ENCODE results near the gene SCLY. TPM values are rescaled to one million over a fixed set of nuclear protein-coding genes. Genes with fewer than 3 reads are reported as not detected.

Gene SCLY
- polyA plus RNA-seq, 1 of the 3 experiments (the other 2 are of a cell fraction): 20.9 TPM

DNA sequence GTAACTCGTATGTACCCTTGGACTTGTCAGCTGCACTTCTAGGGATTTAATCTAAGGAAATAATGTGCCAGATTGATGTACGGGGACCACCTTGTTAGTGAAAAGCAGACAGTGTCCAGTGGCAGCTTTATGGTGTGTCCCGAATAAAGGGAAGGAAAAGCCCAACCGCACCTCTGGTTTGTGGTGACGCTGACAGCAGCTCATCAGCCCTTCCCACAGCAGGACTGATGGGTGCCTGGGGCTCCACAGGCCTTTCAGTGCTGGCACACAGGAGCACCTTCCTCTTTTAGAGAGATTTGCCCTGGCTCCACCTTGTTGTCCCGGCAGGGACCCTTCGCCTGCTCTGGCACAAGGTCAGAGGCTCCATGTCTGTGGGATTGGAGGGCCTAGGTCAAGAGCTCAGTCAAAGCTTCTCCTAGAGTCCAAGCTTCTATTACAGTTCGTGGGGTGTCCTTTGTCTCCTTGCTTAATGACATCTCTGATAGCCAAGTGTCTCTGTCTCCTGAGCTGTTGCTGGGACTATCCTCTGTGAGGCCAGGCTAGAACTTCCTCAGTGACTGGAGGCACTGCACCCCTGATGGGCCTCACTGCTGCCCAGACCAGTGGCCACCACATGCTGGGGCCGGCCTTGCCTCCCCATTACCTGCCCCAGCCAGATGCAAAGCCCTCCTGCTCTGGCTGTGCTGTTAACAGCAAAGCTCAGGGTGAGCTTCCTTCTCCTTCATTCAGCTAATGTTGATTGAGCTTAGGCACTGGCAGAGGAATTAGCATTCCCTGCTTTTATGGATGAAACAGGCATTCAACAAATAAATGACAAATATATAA, 33.0 kb upstream of the SCLY start:
- Histone ChIP-seq H3K27me3 (ENCODE audit: insufficient read depth) (no peaks in the 10 kb centered on the region), H4K20me1 (ENCODE audit: insufficient read depth) (no peaks in the 10 kb centered on the region), H3K4me2 (no peak overlapping the region), H3K9me3 (no peaks in the 10 kb centered on the region), H3K9ac (no peak overlapping the region), H3K27ac (ENCODE audit: low read depth in 2 of 2, low read length in 1 of 2) (no peak overlapping the region), H2AFZ (ENCODE audit: low read depth) (no peak overlapping the region), H3K4me1 (ENCODE audit: control insufficient read depth in 1 of 2, insufficient read depth in 2 of 2, low read depth in 1 of 2, low read length in 1 of 2) (no peaks in the 10 kb centered on the region; a peak in 1 of 4 replicates), H3F3A (replicated peaks; ENCODE audit: insufficient read depth) (no peaks in the 10 kb centered on the region), H3K9me2 (no peaks in the 10 kb centered on the region), H3K36me3 (replicated peaks in 1 of 2; ENCODE audit: control insufficient read depth in 1 of 2, insufficient read depth in 2 of 2, low read length in 1 of 2) (peaks cover 15 to 43% of the 10 kb centered on the region in 2 experiments), H3K4me3 (ENCODE audit: low read depth in 2 of 2, low read length in 1 of 2) (no peak overlapping the region), H3K79me2 (ENCODE audit: insufficient read depth) (peaks cover 3% of the 10 kb centered on the region; the same call in 1 of the 2 replicates)
- ChIA-PET POLR2A (no interaction called here), CTCF (interaction anchor here (0.8 to 2.6 kb wide), 3 partner anchors 9 to 169 kb away, joined by 3 to 8 read pairs (median 3); no protein-coding TSS in a partner anchor)
- DNase-seq: no peak
- no peak for TF ChIP-seq RCOR1 (IDR thresholded peaks at IDR 0.05; ENCODE audit: low read length)
- 98% methylated on average over 9 of the region's 9 CpGs for WGBS (ENCODE audit: low lambda C conversion rate)

DNA sequence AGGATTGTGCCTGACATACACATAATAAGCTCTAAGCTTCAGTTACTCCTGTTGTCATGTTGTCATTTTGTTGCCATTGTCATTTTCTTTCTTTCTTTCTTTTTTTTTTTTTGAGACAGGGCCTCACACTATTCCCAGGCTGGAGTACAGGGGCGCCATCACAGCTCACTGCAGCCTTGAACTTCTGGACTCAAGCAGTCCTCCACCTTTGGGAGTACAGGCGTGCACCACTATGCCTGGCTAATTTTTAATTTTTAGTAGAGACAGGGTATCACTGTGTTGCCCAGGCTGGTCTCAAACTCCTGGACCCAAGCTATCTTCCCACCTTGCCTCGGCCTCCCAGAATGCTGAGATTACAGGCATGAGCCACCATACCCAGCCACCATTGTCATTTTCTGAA, 30.9 kb upstream of the SCLY start:
- H2AFZ ChIP-seq (ENCODE audit: low read depth): no peak overlapping the region
- POLR2A ChIA-PET: no interaction called here
- no peaks in the 10 kb centered on the region for H4K20me1 ChIP-seq (ENCODE audit: insufficient read depth)
- no peaks in the 10 kb centered on the region for H3K9me3 ChIP-seq
- WGBS (ENCODE audit: low lambda C conversion rate): 95% methylated on average over 3 of the region's 3 CpGs
- H3K9ac ChIP-seq: no peak overlapping the region
- no peak overlapping the region for H3K4me2 ChIP-seq
- TF ChIP-seq RAD21 (IDR thresholded peaks at IDR 0.05; ENCODE audit: low read length) (no peak), MEF2A (IDR thresholded peaks at IDR 0.05; ENCODE audit: borderline replicate concordance, low read depth) (no peak), NFIC (IDR thresholded peaks at IDR 0.05; ENCODE audit: borderline replicate concordance) (no peak), FOXM1 (IDR thresholded peaks at IDR 0.05; ENCODE audit: low read depth) (no peak), FOSL2 (IDR thresholded peaks at IDR 0.05; ENCODE audit: borderline replicate concordance, low read depth) (no peak), RXRA (IDR thresholded peaks at IDR 0.05; ENCODE audit: borderline replicate concordance, low read depth) (no peak), SIN3A (IDR thresholded peaks at IDR 0.05; ENCODE audit: borderline replicate concordance, low read depth, low read length) (no peak), YY1 (IDR thresholded peaks at IDR 0.05; ENCODE audit: low read depth) (no peak), FOXJ3 (CRISPR knock-in tag; IDR thresholded peaks at IDR 0.05) (no peak), ELF1 (IDR thresholded peaks at IDR 0.05) (no peak), RFX5 (IDR thresholded peaks at IDR 0.05; ENCODE audit: low read length) (no peak)
- TF ChIP-seq, protein P1, sequence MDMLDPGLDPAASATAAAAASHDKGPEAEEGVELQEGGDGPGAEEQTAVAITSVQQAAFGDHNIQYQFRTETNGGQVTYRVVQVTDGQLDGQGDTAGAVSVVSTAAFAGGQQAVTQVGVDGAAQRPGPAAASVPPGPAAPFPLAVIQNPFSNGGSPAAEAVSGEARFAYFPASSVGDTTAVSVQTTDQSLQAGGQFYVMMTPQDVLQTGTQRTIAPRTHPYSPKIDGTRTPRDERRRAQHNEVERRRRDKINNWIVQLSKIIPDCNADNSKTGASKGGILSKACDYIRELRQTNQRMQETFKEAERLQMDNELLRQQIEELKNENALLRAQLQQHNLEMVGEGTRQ (IDR thresholded peaks at IDR 0.05; ENCODE audit: borderline replicate concordance, low read depth, low read length): no peak
- TF ChIP-seq, protein P2, sequence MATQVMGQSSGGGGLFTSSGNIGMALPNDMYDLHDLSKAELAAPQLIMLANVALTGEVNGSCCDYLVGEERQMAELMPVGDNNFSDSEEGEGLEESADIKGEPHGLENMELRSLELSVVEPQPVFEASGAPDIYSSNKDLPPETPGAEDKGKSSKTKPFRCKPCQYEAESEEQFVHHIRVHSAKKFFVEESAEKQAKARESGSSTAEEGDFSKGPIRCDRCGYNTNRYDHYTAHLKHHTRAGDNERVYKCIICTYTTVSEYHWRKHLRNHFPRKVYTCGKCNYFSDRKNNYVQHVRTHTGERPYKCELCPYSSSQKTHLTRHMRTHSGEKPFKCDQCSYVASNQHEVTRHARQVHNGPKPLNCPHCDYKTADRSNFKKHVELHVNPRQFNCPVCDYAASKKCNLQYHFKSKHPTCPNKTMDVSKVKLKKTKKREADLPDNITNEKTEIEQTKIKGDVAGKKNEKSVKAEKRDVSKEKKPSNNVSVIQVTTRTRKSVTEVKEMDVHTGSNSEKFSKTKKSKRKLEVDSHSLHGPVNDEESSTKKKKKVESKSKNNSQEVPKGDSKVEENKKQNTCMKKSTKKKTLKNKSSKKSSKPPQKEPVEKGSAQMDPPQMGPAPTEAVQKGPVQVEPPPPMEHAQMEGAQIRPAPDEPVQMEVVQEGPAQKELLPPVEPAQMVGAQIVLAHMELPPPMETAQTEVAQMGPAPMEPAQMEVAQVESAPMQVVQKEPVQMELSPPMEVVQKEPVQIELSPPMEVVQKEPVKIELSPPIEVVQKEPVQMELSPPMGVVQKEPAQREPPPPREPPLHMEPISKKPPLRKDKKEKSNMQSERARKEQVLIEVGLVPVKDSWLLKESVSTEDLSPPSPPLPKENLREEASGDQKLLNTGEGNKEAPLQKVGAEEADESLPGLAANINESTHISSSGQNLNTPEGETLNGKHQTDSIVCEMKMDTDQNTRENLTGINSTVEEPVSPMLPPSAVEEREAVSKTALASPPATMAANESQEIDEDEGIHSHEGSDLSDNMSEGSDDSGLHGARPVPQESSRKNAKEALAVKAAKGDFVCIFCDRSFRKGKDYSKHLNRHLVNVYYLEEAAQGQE (IDR thresholded peaks at IDR 0.05; ENCODE audit: low read depth, low read length): no peak
- TF ChIP-seq, protein P3, sequence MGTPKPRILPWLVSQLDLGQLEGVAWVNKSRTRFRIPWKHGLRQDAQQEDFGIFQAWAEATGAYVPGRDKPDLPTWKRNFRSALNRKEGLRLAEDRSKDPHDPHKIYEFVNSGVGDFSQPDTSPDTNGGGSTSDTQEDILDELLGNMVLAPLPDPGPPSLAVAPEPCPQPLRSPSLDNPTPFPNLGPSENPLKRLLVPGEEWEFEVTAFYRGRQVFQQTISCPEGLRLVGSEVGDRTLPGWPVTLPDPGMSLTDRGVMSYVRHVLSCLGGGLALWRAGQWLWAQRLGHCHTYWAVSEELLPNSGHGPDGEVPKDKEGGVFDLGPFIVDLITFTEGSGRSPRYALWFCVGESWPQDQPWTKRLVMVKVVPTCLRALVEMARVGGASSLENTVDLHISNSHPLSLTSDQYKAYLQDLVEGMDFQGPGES (IDR thresholded peaks at IDR 0.05; ENCODE audit: low read depth, low read length): no peak
- TF ChIP-seq, protein P4, sequence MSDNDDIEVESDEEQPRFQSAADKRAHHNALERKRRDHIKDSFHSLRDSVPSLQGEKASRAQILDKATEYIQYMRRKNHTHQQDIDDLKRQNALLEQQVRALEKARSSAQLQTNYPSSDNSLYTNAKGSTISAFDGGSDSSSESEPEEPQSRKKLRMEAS (IDR thresholded peaks at IDR 0.05; ENCODE audit: low read depth): no peak
- H3K36me3 ChIP-seq (replicated peaks in 1 of 2; ENCODE audit: control insufficient read depth in 1 of 2, insufficient read depth in 2 of 2, low read length in 1 of 2): peaks cover 18 to 44% of the 10 kb centered on the region in 2 experiments
- CTCF ChIA-PET: interaction anchor here (2.6 kb wide), 1 partner anchor 172 kb away, joined by 8 read pairs; no protein-coding TSS in a partner anchor
- H3K9me2 ChIP-seq: no peaks in the 10 kb centered on the region
- no peaks in the 10 kb centered on the region for H3K79me2 ChIP-seq (ENCODE audit: insufficient read depth)
- no peaks in the 10 kb centered on the region for H3F3A ChIP-seq (replicated peaks; ENCODE audit: insufficient read depth)
- H3K4me1 ChIP-seq (ENCODE audit: control insufficient read depth in 1 of 2, insufficient read depth in 2 of 2, low read depth in 1 of 2, low read length in 1 of 2): no peaks in the 10 kb centered on the region; a peak in 1 of 4 replicates
- DNase-seq: no peak
- H3K4me3 ChIP-seq (ENCODE audit: low read depth in 2 of 2, low read length in 1 of 2): no peak overlapping the region
- no peak overlapping the region for H3K27ac ChIP-seq (ENCODE audit: low read depth in 2 of 2, low read length in 1 of 2)
- no peaks in the 10 kb centered on the region for H3K27me3 ChIP-seq (ENCODE audit: insufficient read depth)

Measured in SK-N-SH (cell line).